SU-DHL-6 (cell line): ENCODE data around the gene FBP1.

Experiments used
- EZH2phosphoT487 ChIP-seq: fragments of 200-600 bp; sonication (generic), shearing (Covaris generic); conservative IDR thresholded peaks from 2 replicates; pipeline ENCODE4 v1.6.1; 2018; ENCODE audit warnings: mild to moderate bottlenecking, antibody characterized with exemption, low read length, moderate library complexity, mixed read lengths
- TF ChIP-seq, protein P1 (sequence below): fragments of 200-600 bp; sonication (generic); IDR thresholded peaks from one replicate; pipeline ENCODE4 v1.5.1; 2017; ENCODE audit warnings: antibody characterized with exemption, mild to moderate bottlenecking, low read length, moderate library complexity; ENCODE audit not compliant: insufficient read depth, poor library complexity, severe bottlenecking

GRCh38 chr9:94680621-94681020, 41.3 kb upstream of the FBP1 start:
- TF ChIP-seq, protein P1, sequence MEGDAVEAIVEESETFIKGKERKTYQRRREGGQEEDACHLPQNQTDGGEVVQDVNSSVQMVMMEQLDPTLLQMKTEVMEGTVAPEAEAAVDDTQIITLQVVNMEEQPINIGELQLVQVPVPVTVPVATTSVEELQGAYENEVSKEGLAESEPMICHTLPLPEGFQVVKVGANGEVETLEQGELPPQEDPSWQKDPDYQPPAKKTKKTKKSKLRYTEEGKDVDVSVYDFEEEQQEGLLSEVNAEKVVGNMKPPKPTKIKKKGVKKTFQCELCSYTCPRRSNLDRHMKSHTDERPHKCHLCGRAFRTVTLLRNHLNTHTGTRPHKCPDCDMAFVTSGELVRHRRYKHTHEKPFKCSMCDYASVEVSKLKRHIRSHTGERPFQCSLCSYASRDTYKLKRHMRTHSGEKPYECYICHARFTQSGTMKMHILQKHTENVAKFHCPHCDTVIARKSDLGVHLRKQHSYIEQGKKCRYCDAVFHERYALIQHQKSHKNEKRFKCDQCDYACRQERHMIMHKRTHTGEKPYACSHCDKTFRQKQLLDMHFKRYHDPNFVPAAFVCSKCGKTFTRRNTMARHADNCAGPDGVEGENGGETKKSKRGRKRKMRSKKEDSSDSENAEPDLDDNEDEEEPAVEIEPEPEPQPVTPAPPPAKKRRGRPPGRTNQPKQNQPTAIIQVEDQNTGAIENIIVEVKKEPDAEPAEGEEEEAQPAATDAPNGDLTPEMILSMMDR = no peak
- TF ChIP-seq EZH2phosphoT487 = no peak
